Vagina (tissue), 2 donors: Measurements from ENCODE around the gene CDH4. TPM values are rescaled to one million over a fixed set of nuclear protein-coding genes. Genes with fewer than 3 reads are reported as not detected.

Source experiments
- DNase-seq, 2 donors: peaks; one replicate each; pipeline ENCODE4 v3.0.0-alpha.2; 2017; ENCODE audit errors: extremely low spot score in 2 of 2
- H3K27ac ChIP-seq: fragments of 200-600 bp; sonication (generic); one replicate; pipeline ENCODE4 v1.5.1; 2019
- H3K27me3 ChIP-seq: fragments of 200-600 bp; sonication (generic); one replicate; pipeline ENCODE4 v1.5.1; 2019
- H3K36me3 ChIP-seq, 2 donors: fragments of 200-600 bp; sonication (generic); one replicate each; pipeline ENCODE4 v1.5.1; 2017 to 2019
- H3K4me1 ChIP-seq: fragments of 200-600 bp; sonication (generic); one replicate; pipeline ENCODE4 v1.5.1; 2019
- H3K4me3 ChIP-seq, 2 donors: fragments of 200-600 bp; sonication (generic); 1 replicate in 1 of 2; 2 replicates in 1 of 2; pipeline ENCODE4 v1.5.1; 2016 to 2019
- H3K9me3 ChIP-seq: fragments of 200-600 bp; sonication (generic); one replicate; pipeline ENCODE4 v1.5.1; 2019
- POLR2A ChIP-seq, 2 donors: fragments of 450-650 bp; IDR thresholded peaks; one replicate each; pipeline ENCODE4 v1.6.1; 2017; ENCODE audit warnings: antibody characterized with exemption in 2 of 2, mild to moderate bottlenecking in 2 of 2, moderate library complexity in 2 of 2
- POLR2AphosphoS5 ChIP-seq, 2 donors: sonication (generic); formaldehyde crosslinking; IDR thresholded peaks; one replicate each; pipeline ENCODE4 v1.9.0; 2017; ENCODE audit warnings: antibody characterized with exemption in 2 of 2, mild to moderate bottlenecking in 2 of 2, low read depth in 1 of 2; ENCODE audit not compliant: insufficient read depth in 1 of 2
- intact Hi-C: fragments of 100-400 bp; cut with DNase I; formaldehyde crosslinking; loops from one replicate; pipeline ENCODE4 v1.15.1; 2023
- total RNA-seq: library from RNA; depleted of rRNA; stranded (reverse); fragments of >200 nt; gene quantifications from one replicate; pipeline ENCODE4 v1.2.3, GENCODE V29; 2016
- TF ChIP-seq, protein P1 (sequence below), 3 experiments: fragments of 450-650 bp in 2 of 3; fragments of 200-600 bp in 1 of 3; sonication (generic) in 1 of 3; IDR thresholded peaks; one replicate each; pipeline ENCODE4 v1.5.1; 2017 to 2019; ENCODE audit warnings: antibody characterized with exemption in 3 of 3, mild to moderate bottlenecking in 2 of 3, moderate library complexity in 2 of 3

CDH4 gene
- total RNA-seq, 1 donor from 2014 or later = 0.25 TPM

GRCh38 chr20:61443443-61444126, 191.5 kb downstream of the CDH4 start:
- no peaks in the 10 kb centered on the region for H3K27me3 ChIP-seq
- intact Hi-C loops = no loop called here

GRCh38 chr20:61444637-61445036, 192.6 kb downstream of the CDH4 start:
- TF ChIP-seq, protein P1, sequence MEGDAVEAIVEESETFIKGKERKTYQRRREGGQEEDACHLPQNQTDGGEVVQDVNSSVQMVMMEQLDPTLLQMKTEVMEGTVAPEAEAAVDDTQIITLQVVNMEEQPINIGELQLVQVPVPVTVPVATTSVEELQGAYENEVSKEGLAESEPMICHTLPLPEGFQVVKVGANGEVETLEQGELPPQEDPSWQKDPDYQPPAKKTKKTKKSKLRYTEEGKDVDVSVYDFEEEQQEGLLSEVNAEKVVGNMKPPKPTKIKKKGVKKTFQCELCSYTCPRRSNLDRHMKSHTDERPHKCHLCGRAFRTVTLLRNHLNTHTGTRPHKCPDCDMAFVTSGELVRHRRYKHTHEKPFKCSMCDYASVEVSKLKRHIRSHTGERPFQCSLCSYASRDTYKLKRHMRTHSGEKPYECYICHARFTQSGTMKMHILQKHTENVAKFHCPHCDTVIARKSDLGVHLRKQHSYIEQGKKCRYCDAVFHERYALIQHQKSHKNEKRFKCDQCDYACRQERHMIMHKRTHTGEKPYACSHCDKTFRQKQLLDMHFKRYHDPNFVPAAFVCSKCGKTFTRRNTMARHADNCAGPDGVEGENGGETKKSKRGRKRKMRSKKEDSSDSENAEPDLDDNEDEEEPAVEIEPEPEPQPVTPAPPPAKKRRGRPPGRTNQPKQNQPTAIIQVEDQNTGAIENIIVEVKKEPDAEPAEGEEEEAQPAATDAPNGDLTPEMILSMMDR (IDR thresholded peaks at IDR 0.05) = no peak
- TF ChIP-seq POLR2AphosphoS5 (IDR thresholded peaks at IDR 0.05; ENCODE audit: insufficient read depth in 1 of 2, low read depth in 1 of 2) (no peak), POLR2A (IDR thresholded peaks at IDR 0.05) (no peak)
- Histone ChIP-seq H3K36me3 (no peaks in the 10 kb centered on the region), H3K9me3 (no peaks in the 10 kb centered on the region), H3K4me3 (no peak overlapping the region), H3K4me1 (no peaks in the 10 kb centered on the region), H3K27ac (no peak overlapping the region), H3K27me3 (no peaks in the 10 kb centered on the region)
- intact Hi-C loops = no loop called here
- DNase-seq = no peak

More at GRCh38 chr20:61443443-61444126, 191.5 kb downstream of the CDH4 start:
- Histone ChIP-seq H3K36me3 (no peaks in the 10 kb centered on the region), H3K9me3 (no peaks in the 10 kb centered on the region), H3K27ac (no peak overlapping the region), H3K4me3 (no peak overlapping the region), H3K4me1 (no peaks in the 10 kb centered on the region)
- TF ChIP-seq POLR2AphosphoS5 (IDR thresholded peaks at IDR 0.05; ENCODE audit: insufficient read depth in 1 of 2, low read depth in 1 of 2) (no peak), POLR2A (IDR thresholded peaks at IDR 0.05) (no peak)
- TF ChIP-seq, protein P1 (IDR thresholded peaks at IDR 0.05) = no peak
- no peak for DNase-seq

- intact Hi-C loops = no loop called here
- H3K9me3 ChIP-seq = no peaks in the 10 kb centered on the region
- H3K4me3 ChIP-seq = no peak overlapping the region
- H3K27ac ChIP-seq = no peak overlapping the region
- TF ChIP-seq, protein P1 (IDR thresholded peaks at IDR 0.05) = no peak
- TF ChIP-seq POLR2AphosphoS5 (IDR thresholded peaks at IDR 0.05; ENCODE audit: insufficient read depth in 1 of 2, low read depth in 1 of 2) (no peak), POLR2A (IDR thresholded peaks at IDR 0.05) (no peak)
- no peaks in the 10 kb centered on the region for H3K4me1 ChIP-seq
- no peaks in the 10 kb centered on the region for H3K36me3 ChIP-seq
- no peak for DNase-seq
- H3K27me3 ChIP-seq = no peaks in the 10 kb centered on the region
Observed at GRCh38 chr20:61445138-61445537, 193.1 kb downstream of the CDH4 start.

- H3K27me3 ChIP-seq = no peaks in the 10 kb centered on the region
- DNase-seq = no peak
- intact Hi-C loops = no loop called here
Observed at GRCh38 chr20:61445741-61446140, 193.7 kb downstream of the CDH4 start.

DNA sequence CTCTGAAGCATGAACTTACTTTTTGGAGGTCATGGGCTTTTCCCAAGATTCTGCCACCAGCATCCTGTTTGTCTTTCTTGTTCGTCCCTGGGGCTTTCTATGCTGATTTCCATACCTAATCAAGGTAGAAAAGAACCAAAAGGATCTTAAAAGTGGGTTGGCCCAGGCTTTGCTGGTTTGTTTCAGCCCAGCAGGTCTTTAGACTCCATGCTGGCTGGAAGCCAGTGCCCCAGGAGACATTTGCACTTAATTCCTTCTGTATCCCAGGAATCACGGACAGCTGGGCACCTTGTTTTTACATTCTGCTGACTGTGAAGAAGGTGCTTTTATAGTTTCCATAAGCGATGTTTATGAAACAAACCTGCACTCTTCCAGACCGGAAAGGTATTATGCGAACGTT, 195.9 kb downstream of the CDH4 start:
- Histone ChIP-seq H3K9me3 (no peaks in the 10 kb centered on the region), H3K36me3 (no peaks in the 10 kb centered on the region), H3K27me3 (no peaks in the 10 kb centered on the region), H3K4me3 (no peak overlapping the region), H3K27ac (no peak overlapping the region), H3K4me1 (no peaks in the 10 kb centered on the region)
- DNase-seq = peak in 1 of 2 donors; percentile 22
- intact Hi-C loops = no loop called here
- no peak for TF ChIP-seq POLR2AphosphoS5 (IDR thresholded peaks at IDR 0.05; ENCODE audit: insufficient read depth in 1 of 2, low read depth in 1 of 2)
- TF ChIP-seq POLR2A (IDR thresholded peaks at IDR 0.05) = no peak
- TF ChIP-seq, protein P1 (IDR thresholded peaks at IDR 0.05) = no peak

More at GRCh38 chr20:61445741-61446140, 193.7 kb downstream of the CDH4 start:
- H3K27ac ChIP-seq = no peak overlapping the region
- no peaks in the 10 kb centered on the region for H3K9me3 ChIP-seq
- H3K36me3 ChIP-seq = no peaks in the 10 kb centered on the region
- no peak overlapping the region for H3K4me3 ChIP-seq
- H3K4me1 ChIP-seq = no peaks in the 10 kb centered on the region
- TF ChIP-seq, protein P1 (IDR thresholded peaks at IDR 0.05) = no peak
- TF ChIP-seq POLR2AphosphoS5 (IDR thresholded peaks at IDR 0.05; ENCODE audit: insufficient read depth in 1 of 2, low read depth in 1 of 2) (no peak), POLR2A (IDR thresholded peaks at IDR 0.05) (no peak)
